NB4 (cell line): ENCODE measurements around the gene FN1.
"Not testable (repeated sequence)": the region's sequence is repeated elsewhere in the genome, so short reads cannot be mapped to it uniquely, and the experiment has no call there.

ENCODE experiments used
- POLR2A ChIP-seq: IDR thresholded peaks from 2 replicates; pipeline ENCODE4 v1.6.1; 2011; ENCODE audit warnings: mild to moderate bottlenecking; ENCODE audit not compliant: insufficient read length; ENCODE audit errors: extremely low read depth
- TF ChIP-seq, protein P1 (sequence below): IDR thresholded peaks from one replicate; pipeline ENCODE4 v1.5.1; 2012; ENCODE audit warnings: low read depth, low read length

DNA sequence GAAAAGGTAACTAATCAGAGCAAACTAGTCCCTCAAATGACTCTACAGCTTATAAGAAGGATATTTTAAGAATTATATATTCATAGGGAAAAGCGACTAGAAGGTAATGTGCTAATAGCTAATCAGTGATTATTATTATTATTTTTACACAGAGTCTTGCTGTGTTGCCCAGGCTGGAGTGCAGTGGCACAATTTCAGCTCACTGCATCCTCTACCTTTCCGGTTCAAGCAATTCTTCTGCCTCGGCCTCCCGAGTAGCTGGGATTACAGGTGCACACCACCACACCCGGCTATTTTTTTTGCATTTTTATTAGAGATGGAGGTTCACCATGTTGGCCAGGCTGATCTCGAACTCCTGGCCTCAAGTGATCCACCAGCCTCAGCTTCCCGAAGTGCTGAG, 27.4 kb downstream of the FN1 start:
- TF ChIP-seq, protein P1, sequence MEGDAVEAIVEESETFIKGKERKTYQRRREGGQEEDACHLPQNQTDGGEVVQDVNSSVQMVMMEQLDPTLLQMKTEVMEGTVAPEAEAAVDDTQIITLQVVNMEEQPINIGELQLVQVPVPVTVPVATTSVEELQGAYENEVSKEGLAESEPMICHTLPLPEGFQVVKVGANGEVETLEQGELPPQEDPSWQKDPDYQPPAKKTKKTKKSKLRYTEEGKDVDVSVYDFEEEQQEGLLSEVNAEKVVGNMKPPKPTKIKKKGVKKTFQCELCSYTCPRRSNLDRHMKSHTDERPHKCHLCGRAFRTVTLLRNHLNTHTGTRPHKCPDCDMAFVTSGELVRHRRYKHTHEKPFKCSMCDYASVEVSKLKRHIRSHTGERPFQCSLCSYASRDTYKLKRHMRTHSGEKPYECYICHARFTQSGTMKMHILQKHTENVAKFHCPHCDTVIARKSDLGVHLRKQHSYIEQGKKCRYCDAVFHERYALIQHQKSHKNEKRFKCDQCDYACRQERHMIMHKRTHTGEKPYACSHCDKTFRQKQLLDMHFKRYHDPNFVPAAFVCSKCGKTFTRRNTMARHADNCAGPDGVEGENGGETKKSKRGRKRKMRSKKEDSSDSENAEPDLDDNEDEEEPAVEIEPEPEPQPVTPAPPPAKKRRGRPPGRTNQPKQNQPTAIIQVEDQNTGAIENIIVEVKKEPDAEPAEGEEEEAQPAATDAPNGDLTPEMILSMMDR, result not testable (repeated sequence)
- TF ChIP-seq POLR2A, result not testable (repeated sequence)
